Measurements from ENCODE around the gene TAF11.

The TAF11 gene

DNA sequence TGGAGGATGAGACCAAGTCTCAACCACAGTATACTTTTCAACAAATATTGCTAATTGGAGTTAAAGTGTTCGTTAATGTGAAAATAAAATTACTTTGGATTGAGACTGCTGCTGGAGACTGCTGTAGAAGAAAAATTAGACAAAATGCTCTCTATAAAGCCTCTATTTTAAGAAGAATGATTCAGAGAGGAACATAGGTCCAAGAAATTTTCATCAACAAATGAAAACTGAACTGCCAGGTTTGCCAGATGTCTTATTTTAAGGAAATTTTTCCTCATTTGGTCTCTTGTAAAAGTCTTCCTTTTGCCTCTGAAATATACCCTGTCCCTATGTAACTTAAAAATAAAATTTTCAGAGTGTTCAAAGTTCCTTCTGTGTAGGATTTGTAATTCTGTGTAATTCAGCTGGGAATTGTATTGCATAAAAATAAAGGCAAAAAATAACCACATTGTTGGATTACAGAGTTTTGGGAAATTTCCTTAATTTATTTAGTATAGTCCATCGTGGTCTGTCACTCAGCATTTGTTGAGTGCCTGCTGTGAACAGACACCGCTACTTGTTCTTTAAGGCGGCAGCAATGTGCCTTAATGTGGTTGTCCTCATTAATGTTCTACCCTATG lies 28.6 kb upstream of the TAF11 start:
- DNase-seq (ENCODE audit: low read depth): no peak
- TF ChIP-seq, protein P1, sequence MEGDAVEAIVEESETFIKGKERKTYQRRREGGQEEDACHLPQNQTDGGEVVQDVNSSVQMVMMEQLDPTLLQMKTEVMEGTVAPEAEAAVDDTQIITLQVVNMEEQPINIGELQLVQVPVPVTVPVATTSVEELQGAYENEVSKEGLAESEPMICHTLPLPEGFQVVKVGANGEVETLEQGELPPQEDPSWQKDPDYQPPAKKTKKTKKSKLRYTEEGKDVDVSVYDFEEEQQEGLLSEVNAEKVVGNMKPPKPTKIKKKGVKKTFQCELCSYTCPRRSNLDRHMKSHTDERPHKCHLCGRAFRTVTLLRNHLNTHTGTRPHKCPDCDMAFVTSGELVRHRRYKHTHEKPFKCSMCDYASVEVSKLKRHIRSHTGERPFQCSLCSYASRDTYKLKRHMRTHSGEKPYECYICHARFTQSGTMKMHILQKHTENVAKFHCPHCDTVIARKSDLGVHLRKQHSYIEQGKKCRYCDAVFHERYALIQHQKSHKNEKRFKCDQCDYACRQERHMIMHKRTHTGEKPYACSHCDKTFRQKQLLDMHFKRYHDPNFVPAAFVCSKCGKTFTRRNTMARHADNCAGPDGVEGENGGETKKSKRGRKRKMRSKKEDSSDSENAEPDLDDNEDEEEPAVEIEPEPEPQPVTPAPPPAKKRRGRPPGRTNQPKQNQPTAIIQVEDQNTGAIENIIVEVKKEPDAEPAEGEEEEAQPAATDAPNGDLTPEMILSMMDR (conservative IDR thresholded peaks at IDR 0.05; ENCODE audit: low read length): no peak
- H3K4me3 ChIP-seq (ENCODE audit: low read length): no peak overlapping the region

DNA sequence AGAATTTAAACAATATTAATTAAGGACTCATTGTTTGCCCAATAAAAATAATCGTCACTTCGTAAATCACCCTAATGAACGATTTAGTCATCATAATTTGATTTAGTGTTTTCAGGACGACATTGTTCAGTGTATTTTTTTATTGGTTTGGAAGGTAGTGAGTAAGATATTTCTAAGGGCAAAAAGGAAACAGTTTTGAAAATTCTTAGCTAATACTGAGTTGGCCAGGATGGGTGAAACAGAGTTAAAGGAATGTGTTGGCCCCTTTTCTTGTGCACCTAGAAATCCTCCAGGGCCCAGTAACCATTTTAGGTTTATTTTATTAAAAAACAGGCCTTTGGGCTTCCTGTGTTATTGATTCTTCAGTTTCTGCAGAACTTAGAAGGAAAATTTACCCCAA lies 26.5 kb upstream of the TAF11 start:
- peak; percentile 22 for DNase-seq (ENCODE audit: low read depth)
- TF ChIP-seq, protein P1 (conservative IDR thresholded peaks at IDR 0.05; ENCODE audit: low read length): no peak
- no peak overlapping the region for H3K4me3 ChIP-seq (ENCODE audit: low read length)

DNA sequence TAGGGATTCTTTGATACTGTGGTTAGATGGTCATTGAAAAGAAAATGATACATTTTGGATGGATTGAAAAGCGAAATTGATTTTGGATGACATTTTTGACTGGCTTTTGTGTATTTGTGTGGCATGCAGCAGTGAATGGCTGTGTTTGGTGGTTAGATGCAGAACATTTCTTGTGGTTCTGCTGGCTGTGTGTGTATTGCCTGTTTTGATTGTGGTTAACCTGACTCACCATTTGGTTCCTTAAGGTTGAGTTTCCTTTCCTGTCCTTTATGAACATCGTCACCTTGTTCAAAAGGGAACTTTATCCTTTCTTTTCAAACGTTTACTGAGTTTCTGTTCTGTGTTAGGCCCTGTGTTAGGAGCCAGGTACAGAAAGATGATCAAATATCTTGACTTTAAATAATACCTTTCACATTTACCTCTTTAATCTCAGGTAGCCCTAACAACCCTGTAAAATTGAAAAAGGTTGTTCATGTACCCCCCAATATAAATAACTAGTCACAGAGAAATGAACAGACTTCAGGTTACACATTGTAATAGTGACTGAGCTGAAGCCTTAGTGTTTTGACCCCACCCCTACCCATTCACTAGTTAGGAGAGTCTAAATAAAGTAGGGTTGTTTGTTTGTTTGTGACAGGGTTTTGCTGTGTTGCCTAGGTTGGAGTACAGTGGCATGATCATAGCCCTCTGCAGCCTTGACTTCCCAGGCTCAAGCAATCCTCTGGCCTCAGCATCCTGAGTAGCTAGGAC lies 25.0 kb upstream of the TAF11 start:
- no peak overlapping the region for H3K4me3 ChIP-seq (ENCODE audit: low read length)
- TF ChIP-seq, protein P1 (conservative IDR thresholded peaks at IDR 0.05; ENCODE audit: low read length): no peak
- DNase-seq (ENCODE audit: low read depth): peak; percentile 78

DNA sequence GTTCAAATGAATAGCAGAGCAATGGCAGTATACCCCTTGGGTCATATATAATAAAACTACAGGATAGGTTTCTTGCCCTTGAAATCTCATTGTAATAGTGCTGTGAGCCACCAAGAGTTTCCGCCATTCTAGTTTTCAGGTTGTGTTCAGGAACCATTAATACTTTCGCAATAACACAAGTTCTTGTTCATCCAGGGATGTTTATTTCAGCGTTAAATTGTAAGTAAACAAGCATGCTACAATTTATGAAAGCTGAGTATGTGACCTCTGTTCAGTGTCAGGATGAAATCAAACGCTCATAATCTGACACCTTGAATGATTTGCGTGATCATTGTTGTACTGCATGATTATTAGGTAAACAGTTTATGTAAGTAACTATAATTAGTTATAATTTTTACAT lies 24.0 kb upstream of the TAF11 start:
- no peak overlapping the region for H3K4me3 ChIP-seq (ENCODE audit: low read length)
- DNase-seq (ENCODE audit: low read depth): no peak
- TF ChIP-seq, protein P1 (conservative IDR thresholded peaks at IDR 0.05; ENCODE audit: low read length): no peak

DNA sequence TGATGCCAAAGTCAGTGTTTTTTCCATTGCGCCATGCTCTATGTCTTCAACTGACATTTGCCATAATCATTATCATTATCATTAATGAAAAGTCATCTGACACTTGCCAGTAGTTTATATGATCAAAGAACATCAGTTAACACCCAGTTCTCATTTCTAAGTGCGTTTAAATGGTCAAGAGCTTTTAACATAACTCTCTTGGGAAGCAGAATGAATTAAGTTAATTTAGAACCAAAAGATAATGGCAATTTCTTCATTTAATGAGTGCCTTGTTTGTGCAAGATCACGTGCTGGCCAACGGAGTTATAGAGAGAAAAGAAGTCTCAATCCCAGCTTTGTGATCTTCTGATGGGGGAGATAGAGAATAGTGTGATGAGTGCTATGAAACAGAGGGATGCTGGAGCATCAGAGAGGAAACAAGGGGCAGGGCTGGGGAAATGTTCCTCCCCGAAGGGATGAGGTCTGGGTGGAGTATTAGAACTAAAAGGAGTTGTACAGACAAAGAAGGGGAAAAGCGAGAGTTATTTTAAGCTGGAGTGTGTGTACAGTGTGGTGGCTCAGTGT lies 21.6 kb upstream of the TAF11 start:
- TF ChIP-seq, protein P1 (conservative IDR thresholded peaks at IDR 0.05; ENCODE audit: low read length): no peak
- no peak overlapping the region for H3K4me3 ChIP-seq (ENCODE audit: low read length)
- no peak for DNase-seq (ENCODE audit: low read depth)

DNA sequence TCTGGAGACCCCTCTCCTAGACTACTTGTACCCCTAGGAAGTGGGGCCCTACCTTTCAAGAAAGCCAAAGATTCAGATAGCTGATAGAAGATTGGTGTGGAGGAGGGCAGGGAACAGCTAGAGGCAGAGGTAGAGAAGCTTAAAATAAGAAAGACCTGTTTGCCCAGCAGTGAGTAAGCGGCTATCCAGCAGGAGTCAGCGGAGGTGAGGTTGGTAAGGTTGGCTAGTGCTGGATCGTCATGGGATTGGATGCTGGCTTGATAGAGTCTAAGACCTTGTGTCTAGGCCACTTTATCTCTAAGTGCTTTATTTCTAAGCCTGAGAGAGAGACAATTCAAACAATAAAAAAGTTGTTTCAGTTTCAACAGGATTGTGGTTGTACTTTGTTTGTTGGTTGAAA lies 20.4 kb upstream of the TAF11 start:
- TF ChIP-seq, protein P1 (conservative IDR thresholded peaks at IDR 0.05; ENCODE audit: low read length): no peak
- no peak overlapping the region for H3K4me3 ChIP-seq (ENCODE audit: low read length)
- no peak for DNase-seq (ENCODE audit: low read depth)

DNA sequence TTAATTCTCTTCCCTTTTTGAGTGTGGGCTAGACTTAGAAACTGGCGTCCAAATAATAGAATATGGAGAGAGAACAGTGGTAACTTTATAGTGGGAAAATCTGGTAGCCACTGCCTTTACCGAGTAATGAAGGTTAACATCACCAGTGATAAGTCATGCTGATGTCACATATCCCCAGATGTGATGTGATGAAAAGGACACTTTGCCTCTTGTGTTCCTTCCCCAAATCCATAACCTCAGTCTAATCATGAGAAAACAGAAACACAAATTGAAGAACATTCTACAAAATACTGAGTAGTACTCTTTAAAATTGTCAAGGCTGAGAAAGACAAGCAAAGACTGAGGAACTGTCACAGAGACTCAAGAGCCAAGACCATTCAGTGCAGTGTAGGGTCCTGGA lies 19.0 kb upstream of the TAF11 start:
- H3K4me3 ChIP-seq (ENCODE audit: low read length): no peak overlapping the region
- TF ChIP-seq, protein P1 (conservative IDR thresholded peaks at IDR 0.05; ENCODE audit: low read length): no peak
- no peak for DNase-seq (ENCODE audit: low read depth)

Measured in AG10803 (cell line).